ENCODE results near the gene UQCC2.
A peak's percentile ranks its signal among the peaks of the same experiment; 100 is the strongest.

The UQCC2 gene

DNA sequence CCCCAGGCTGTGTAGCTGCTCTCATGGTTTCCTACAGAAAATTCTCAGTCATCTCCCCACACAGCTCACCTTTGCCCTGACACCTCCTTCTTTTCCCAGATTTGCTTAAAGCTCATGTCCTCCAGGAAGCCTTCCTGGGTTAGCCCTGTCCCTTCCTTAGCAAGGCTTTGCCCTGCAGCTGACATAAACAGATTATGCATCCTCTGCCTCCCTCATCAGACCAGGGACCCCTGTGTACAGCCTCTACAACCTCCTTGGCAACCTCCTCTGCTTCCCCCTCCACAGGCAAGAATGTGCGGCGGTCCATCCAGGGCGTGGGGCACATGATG is 39.8 kb downstream of the UQCC2 start:
- no peak for DNase-seq

DNA sequence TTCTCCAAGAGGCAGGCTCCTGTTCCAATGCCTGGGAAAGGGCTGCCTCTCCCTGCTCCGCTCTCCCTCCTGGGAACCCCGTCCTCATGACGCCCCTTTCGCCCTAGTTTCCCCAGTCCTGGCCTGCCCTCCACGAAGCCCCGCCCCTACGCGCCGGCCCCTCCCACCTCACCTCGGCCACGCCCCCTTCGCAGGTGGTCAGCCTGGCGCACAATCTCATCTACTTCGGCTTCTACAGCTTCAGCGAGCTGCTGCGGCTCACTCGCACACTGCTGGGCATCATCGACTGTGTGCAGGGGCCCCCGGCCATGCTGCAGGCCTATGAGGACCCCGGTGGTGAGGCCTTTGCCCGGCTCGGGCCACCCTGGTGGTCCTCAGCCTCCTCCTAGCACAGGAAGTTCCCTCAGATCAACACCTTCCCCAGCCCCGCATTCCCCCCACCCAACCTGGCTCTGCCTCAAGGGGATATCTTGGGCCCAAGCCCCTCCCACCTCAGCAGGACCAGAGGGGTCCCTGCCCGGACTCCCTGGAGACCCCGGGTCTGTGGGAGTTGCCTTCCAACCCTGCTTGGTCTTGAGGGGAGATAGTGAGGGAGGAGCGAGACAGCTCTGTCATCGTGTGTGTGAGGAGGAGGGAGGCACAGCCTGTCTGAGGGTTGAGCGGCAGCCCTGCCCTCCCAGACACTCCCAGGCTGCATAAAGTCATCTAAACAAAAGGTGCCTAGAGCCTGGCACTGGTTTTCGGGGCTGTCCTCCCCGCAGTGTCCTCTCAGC is 40.3 kb downstream of the UQCC2 start:
- no peak for DNase-seq

DNA sequence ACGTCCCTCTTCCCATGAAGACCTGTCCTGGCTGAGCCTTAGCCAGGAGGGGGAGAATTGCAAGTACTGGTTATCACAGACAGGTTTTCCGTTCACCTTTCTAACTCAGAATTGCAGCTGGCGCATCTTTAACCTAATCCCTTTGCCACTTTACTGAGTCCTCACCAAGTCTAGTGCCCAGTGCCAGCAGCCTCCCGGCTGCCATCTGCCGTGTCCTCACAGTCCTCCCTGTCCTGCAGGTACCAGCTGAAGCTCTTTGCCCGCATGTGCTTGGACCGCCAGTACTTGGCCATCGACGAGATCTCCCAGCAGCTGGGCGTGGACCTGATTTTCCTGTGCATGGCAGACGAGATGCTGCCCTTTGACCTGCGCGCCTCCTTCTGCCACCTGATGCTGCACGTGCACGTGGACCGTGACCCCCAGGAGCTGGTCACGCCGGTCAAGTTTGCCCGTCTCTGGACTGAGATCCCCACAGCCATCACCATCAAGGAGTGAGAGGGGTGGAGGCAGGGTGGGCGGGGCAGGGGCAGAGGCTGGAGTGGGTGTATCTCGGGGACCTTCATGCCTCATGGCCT is 41.3 kb downstream of the UQCC2 start:
- DNase-seq: no peak

DNA sequence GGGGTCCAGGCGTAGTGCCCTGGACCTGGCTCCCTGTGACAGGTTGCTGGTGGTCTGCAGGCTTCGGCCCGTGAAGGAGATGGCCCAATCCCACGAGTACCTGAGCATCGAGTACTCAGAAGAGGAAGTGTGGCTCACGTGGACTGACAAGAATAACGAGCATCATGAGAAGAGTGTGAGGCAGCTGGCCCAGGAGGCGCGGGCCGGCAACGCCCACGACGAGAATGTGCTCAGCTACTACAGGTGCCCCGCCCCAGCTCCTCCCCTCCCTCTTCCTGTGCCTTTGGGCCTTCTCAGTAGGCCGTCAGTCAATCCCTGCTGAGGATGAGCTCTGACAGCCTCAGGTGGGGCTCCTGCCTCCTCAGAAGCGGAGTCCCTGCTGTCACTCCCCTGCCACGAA is 42.6 kb downstream of the UQCC2 start:
- peak; percentile 56 for DNase-seq

DNA sequence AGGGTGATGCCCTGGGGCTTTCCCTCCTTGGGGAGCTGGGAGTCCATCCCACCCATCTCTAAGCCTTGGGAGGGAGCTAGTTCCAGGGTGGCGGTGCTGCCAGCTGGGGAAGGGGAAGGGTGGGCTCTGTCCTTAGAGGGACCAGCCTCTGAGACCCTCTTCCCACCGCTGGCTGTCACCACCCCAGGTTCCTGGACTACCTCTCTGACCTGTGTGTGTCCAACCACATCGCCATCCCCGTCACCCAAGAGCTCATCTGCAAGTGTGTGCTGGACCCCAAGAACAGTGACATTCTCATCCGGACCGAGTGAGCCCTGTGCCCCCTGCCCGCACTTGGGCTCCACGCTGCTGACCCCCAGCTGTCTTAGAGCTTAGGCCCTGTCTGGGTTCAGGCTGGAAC is 43.2 kb downstream of the UQCC2 start:
- DNase-seq: no peak

DNA sequence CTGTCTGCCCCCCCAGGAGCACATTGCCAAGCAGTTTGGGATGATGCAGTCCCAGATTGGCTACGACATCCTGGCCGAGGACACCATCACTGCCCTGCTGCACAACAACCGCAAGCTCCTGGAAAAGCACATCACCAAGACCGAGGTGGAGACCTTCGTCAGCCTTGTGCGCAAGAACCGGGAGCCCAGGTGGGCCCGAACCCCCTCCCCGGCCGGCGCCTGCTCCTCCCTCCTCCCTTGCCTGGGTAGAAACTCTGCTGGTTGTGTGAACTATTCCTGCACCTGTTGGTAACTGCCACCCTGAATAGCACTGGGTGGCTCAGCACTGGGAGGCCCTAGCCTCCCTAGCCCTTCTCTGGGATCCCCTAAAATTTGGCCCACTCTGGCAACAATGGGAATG is 43.7 kb downstream of the UQCC2 start:
- no peak for DNase-seq

DNA sequence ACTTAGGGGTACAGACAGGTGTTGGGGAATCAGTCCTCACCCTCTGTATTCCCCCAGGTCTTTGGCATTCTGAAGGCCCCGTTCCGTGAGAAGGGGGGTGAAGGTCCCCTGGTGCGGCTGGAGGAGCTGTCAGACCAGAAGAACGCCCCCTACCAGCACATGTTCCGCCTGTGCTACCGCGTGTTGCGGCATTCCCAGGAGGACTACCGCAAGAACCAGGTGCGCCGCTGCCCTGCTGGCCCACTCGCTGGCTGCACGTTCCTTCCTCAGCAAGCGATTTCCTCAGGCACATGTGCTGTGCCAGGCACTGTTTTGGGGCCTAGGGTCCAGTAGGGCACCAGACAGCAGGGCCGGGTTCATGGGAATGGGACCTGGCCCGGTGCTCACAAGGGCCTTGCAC is 44.4 kb downstream of the UQCC2 start:
- DNase-seq: no peak

DNA sequence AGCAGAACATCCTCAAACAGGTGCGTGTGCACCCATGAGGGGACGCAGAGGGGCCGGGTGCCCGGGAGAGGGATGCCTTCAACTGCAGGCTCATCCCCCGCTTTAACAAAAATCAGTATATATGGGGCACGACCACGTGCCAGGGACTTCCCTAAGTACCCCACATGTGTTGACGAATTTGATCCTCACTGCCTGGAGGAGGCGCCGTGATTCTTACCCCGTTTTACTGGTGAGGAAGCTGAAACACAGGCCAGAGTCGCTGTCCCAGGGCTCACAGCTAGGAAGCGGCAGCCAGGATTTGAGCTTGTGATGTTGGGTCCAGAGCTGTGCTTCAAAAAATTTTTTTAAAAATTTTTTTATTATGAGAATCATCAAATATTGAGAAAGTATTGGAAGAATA is 45.5 kb downstream of the UQCC2 start:
- no peak for DNase-seq

DNA sequence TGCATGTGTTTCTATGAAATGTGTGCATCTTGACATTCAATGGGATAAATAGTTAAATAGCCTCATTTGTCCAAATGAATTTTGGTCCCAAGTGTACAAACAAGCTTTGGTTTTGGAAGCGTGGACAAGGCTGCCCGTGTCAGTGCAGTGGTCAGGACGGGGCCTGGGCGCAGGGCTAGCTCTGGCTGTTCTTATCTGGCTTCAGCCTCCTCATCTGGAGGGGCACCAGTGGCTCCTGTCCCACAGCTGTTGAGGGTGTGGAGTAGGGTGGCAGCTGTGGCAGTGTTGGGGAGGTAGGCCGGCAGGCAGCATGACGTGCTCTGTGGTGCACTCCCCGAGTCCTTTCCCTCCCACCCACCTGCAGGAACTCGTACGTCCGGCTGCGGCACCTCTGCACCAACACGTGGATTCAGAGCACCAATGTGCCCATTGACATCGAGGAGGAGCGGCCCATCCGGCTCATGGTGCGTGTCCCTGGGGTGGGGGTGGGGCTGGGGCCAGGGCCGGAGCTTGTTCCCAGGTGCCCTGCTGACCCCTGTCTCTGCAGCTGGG is 46.9 kb downstream of the UQCC2 start:
- no peak for DNase-seq

DNA sequence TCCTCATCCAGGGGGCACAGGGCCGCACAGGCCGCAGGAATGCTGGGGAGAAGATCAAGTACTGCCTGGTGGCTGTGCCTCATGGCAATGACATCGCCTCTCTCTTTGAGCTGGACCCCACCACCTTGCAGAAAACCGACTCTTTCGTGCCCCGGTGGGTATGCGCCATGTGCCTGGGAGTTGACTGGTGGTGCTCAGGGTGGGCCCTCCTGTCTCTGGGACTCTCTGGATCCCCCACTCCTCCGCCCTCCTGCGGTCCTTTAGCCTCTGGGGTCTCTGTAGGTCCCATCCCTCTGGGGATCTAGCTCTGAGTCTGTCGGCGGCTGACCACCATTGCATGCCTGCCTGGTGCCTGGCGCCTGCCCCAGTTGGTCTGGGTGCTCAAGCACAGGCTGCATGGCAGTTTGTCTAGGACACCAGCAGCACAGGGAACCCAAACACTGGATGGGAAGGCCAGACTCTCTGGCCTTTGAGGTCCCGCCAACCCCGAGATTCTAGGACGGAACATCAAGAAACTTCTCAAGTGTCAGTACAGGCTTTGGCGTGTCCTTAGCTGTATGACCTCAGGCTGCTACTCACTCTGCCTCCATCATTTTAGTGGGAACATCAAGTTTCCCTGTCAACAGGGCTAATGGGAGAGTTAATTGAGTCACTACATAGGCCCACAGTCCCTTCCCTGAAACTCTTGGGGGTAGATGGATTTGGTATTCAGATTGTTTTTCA is 47.6 kb downstream of the UQCC2 start:
- DNase-seq: no peak

DNA sequence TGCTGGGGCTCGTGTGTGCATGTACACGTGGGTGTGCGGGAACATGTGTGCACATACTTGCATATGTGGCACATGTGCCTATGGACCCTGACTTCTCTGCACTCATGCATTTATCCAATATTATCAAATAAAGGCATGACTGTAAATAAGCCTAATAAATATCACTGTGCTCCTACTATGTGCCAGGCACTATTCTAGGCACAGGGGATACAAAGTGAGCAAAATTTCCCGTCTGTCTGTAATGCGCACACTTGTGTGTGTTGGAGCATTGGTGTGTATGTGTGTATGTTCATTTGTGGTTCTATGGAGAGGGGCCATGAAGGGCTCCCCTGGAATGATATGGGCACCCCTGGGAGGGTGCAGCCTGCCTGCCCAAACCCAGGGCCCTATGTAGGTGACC is 48.5 kb downstream of the UQCC2 start:
- DNase-seq: no peak

DNA sequence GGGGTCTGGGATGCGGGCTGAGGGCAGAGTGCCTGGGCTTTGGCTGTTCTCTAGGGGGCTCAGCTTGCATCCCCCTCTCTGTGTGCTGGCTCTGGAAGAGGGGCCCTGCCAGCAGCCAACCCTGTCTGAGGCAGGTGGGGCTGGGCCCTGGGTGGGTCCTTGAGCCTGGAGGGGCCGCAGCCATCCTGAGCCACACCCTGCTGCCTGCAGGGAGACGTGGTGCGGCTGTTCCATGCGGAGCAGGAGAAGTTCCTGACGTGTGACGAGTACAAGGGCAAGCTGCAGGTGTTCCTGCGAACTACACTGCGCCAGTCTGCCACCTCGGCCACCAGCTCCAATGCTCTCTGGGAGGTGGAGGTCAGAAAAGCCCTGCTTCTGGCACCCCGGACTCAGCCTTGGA is 49.2 kb downstream of the UQCC2 start:
- no peak for DNase-seq

DNA sequence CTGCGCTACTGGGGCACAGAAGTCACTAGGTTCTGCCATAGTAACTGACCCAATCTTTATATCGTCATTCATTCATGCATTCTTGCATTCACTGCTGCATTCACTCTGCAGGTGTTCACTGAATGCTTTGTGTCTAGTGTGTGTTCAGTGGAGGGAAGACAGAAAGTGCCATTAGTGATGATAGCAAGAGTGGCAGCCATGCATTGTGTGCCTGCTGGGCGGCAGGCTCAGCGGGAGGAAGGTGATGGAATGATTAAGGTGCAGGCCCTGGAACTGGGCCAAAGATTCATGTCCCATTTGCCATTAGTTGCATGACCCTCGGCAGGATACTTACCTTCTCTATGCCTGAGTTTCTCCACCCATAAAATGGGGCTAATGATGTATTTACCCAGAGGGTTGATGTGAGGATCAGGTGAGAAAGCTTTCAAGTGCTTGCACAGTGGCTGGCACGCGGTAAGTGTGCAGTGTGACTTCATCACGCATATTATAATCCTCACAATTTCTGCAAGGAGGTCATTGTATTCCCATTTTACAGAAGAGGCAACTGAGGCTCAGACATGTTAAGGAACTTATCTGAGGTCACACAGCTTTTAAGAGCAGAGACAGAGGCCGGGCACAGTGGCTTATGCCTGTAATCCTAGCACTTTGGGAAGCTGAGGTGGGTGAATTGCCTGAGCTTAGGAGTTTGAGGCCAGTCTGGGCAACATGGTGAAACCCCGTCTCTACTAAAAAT is 50.2 kb downstream of the UQCC2 start:
- no peak for DNase-seq

DNA sequence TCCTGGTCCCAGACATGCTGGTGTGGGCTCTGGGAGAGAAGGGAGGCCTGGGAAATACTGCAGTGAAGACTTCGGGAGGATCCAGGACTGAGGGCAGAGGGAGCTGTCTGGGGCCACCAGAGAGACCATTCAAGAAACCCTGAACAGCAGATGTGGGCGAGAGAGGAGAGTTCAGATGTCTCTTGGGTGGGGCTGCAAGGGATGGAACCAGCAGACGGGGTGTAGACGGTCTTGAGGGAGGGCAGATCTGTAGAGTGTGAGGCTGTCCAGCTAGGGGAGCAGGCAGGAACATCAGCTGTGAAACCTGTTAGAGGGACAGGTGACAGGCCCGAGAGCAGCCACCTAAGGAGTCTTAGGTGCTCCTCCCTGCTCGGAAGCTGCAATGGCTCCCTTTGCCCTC is 51.5 kb downstream of the UQCC2 start:
- DNase-seq: no peak

DNA sequence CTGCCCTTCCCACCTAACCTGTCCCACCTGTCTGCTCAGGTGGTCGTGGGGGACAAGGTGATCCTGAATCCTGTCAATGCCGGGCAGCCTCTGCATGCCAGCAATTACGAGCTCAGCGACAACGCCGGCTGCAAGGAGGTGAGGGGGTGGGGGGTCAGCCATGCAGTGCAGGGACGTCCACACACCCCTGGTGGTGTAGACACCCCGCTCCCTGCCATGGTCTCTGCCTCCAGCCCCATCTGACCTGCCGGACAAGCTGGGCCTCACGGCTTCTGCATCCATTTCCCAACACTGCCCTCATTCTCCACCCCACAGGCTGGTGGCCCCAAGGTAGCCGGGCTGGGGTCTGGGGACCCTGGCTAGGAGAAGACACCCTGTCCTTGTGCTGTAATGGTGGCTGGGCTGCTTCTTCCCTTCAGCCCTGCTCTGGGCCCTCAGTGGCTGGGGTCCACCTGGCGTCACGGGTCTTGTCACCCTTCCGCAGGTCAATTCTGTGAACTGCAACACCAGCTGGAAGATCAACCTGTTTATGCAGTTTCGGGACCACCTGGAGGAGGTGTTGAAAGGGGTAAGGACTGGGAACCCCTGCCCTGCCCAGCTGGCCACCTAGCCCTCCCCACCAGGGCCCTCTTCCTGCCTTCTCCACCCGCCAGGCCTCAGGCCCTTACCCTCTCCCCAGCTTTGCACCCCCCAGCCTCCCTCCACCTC is 52.4 kb downstream of the UQCC2 start:
- no peak for DNase-seq

DNA sequence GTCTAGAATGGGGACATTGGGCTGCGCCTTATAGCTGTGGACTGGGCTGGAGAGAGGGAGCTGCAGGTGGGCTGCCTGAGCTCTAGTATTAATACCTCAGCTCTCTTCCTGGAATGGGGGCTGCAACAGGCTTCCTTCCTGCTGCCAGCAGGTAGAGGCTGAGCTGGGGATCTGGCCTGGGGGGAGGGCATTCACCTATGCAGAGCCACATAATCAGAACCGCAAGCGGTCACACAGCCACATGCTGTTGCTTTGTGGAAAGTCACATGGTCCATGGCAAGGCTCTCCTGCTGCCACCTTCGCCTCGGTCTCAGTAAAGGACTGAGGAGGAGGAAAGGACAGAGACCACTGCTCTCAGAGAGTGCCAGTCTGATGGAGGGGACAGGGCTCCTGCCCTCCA is 54.7 kb downstream of the UQCC2 start:
- no peak for DNase-seq

DNA sequence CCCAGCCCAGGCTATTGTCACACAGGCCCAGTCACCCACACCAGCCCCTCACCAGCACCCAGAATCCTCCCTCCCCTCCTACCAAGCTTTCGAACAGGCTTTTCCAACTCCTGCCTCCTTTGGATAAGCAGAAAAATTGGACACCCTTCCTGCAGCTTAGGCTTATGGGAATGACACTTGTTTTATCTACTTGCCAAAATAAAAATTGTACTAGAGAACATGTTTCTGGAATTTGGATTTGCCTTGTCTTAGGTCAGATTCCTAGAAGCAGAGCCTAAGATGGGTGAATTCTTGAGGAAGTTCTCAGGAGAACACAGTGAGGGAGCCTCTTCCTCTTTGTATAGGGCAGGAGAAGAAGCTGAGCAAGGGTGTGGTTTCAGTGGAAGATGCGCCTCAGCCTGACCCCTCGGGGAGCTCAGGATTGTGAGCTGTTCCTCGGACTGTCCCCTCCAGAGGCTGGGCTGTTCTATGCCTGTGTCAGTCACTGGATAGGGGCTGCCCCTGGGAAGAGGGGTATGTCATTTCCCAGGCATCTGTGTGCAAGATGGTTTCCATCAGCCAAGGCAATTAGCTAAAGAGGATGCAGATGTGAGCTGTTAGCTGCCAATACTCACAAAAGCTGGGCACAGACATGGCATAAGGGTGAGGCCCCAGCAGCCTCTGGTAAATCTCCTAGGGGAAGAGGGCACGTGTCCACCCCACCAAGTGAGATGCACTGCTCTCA is 56.5 kb downstream of the UQCC2 start:
- DNase-seq: no peak

DNA sequence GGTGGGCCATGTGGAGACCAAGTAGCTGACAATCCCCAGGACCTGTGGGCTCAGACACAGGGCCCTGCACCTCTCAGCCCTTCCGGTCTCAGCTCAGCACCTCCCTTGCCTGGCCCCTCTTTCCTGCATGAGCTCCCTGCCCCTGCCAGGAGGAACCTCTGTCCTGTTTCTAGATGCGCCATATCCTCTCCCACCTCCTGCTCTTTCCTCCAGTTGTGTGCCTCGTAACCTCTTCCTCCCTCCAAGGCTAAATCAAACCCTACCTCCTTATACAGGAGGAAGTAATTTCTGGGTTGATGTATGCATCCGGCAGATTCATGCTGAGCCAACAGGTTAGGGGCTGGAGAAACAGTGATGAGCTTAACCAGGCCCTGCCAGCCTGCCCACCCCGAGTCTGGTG is 59.5 kb downstream of the UQCC2 start:
- DNase-seq: no peak

DNA sequence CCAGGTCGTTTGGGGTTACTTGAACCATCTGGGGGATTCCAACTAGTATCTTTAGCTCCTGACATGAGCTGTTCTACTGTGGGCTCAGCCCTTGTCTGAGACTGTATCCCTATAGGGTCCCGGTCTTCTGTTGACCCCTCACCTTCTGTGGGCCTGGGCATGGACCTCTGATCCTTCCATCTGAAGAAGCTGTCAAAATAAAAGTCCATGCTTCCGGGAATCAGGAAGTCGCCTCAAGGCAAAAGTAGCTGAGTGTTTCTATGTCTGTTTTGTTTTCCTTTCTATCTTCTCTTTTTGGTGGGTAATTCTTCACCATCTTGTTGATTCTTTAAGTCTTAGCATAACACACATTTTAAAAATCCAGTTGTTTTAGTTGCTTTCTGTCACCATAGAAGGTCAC is 60.1 kb downstream of the UQCC2 start:
- DNase-seq: no peak
